ENCODE measurements around the gene CHFR.
"Not testable (repeated sequence)": the region's sequence is repeated elsewhere in the genome, so short reads cannot be mapped to it uniquely, and the experiment has no call there.

Gene CHFR

DNA sequence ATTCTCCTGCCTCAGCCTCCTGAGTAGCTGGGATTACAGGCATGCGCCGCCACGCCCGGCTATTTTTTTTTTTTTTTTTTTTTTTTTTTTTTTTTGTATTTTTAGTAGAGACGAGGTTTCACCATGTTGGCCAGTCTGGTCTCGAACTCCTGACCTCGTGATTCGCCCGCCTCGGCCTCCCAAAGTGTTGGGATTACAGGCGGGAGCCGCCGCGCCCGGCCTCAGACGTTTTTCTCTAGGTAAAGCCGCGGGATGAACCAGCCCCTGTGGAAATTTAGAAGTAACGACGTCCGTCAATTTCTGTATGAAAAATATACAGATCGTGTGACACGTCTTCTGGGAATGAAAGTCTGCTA lies 20.4 kb upstream of the CHFR start:
- Mint-ChIP-seq H3K36me3 (peaks cover 11 to 18% of the 10 kb centered on the region in 2 donors), H3K9me3 (peaks cover 8 to 12% of the 10 kb centered on the region in 2 donors), H3K4me1 (peaks cover 3 to 16% of the 10 kb centered on the region in 2 donors), H3K4me3 (peak overlapping the region; percentile 86 to 92), H3K27ac (peak overlapping the region; percentile 91), H3K27me3 (peaks cover 11 to 25% of the 10 kb centered on the region in 2 donors)
- DNase-seq; ATAC-seq (replicated peaks): not testable (repeated sequence)

DNA sequence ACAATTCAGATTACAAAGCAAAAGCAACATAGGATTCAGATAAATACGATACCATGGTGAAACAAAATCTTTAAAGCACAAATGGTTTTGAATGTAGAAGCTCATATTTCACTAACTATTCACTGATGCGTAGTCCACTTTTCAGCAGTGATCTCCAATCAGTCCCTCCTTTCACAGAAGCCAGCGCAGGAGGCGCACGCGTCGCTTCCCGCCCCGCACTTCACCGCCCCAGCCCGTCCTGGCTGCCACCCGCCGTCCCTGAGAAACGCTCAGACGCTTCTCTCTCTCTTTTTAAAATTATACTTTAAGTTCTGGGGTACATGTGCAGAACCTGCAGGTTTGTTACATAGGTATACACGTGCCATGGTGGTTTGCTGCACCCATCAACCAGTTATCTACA lies 19.8 kb upstream of the CHFR start:
- no peak for ATAC-seq (replicated peaks)
- H3K4me1 Mint-ChIP-seq, result peaks cover 3 to 16% of the 10 kb centered on the region in 2 donors
- peaks cover 11 to 25% of the 10 kb centered on the region in 2 donors for H3K27me3 Mint-ChIP-seq
- peaks cover 9 to 15% of the 10 kb centered on the region in 2 donors for H3K36me3 Mint-ChIP-seq
- peaks cover 8 to 10% of the 10 kb centered on the region in 2 donors for H3K9me3 Mint-ChIP-seq
- no peak overlapping the region for H3K4me3 Mint-ChIP-seq
- no peak overlapping the region for H3K27ac Mint-ChIP-seq
- no peak for DNase-seq

DNA sequence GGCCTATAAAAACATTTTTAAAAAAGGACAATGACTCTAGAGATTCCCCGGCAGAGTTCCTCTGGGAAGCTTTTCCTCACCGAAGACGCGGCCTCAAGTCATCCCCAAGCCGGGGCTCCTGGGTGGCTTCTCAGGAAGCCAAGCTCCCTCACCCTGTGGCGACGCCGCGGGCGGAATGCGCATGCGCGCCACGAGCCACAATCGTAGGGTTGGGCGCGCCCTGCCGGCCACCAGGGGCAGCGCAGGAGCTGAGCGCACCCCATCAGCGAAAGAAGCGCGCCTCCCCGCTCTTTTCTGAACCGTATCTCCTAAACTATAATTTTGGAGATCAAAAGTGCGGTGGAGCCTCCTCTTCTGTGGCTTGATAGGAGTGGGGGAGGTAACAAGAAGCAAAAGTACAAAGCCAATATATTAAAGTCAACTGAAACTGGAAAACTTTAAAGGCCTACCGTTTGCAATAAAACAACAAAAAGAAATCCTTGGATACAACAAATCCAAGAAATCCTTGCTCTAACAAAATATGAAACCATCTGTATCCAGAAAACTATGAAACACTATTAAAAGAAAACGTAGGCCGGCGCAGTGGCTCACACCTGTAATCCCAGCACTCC lies 17.4 kb upstream of the CHFR start:
- Mint-ChIP-seq H3K27ac (peak overlapping the region; percentile 89), H3K4me1 (peaks cover 3 to 16% of the 10 kb centered on the region in 2 donors), H3K27me3 (peaks cover 11 to 25% of the 10 kb centered on the region in 2 donors), H3K9me3 (peaks cover 0 to 5% of the 10 kb centered on the region in 2 donors), H3K4me3 (peak overlapping the region; percentile 61 to 71), H3K36me3 (peaks cover 2 to 6% of the 10 kb centered on the region in 2 donors)
- DNase-seq (peak; percentile 78), ATAC-seq (replicated peaks) (peak; percentile 8 to 12)

DNA sequence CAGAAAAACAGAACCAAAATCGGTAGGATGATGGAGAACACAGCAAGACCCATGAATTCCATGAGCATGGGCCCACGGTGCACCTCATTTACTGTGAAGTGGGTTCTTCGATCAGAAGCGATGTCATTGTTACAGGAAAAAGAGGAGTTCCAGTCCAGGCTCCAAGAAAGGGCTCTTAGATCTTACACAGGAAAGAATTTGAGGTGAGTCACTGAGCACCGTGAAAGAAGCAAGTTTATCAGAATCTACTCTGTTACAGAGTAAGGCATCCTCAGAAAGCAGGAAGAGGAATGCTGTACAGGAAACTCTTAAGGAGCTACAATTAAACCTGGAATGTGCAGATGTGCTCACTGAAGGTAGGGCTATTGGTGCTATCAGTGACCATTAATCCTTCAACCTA lies 11.6 kb upstream of the CHFR start:
- no peak for ATAC-seq (replicated peaks)
- no peak overlapping the region for H3K4me3 Mint-ChIP-seq
- no peaks in the 10 kb centered on the region for H3K4me1 Mint-ChIP-seq
- DNase-seq, result no peak
- no peak overlapping the region for H3K27ac Mint-ChIP-seq
- H3K36me3 Mint-ChIP-seq, result peaks cover 0 to 3% of the 10 kb centered on the region in 2 donors
- H3K9me3 Mint-ChIP-seq, result no peaks in the 10 kb centered on the region
- no peaks in the 10 kb centered on the region for H3K27me3 Mint-ChIP-seq

DNA sequence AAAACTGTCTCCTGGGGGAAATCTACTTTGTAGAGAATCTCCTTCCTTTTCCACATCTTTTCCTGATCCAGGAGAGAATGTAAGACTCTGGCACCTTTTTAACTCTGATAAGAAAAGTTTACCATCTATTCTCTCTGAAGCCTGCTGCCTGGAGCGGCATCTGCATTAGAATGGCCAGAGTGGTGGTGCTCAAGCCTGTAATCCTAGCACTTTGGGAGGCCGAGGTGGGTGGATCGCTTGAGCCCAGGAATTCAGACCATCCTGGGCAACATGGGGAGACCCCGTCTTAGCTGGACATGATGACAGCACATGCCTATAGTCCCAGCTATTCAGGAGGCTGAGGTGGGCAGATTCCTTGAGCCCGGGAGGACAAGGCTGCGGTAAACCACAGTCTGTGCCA lies 1.4 kb upstream of the CHFR start:
- Mint-ChIP-seq H3K36me3 (peaks cover 32 to 38% of the 10 kb centered on the region in 2 donors), H3K4me1 (peaks cover 12 to 17% of the 10 kb centered on the region in 2 donors), H3K4me3 (peak overlapping the region; percentile 31 to 69), H3K9me3 (peaks cover 6 to 11% of the 10 kb centered on the region in 2 donors), H3K27ac (peak overlapping the region; percentile 75), H3K27me3 (peaks cover 0 to 7% of the 10 kb centered on the region in 2 donors)
- ATAC-seq (replicated peaks) (no peak), DNase-seq (no peak)

DNA sequence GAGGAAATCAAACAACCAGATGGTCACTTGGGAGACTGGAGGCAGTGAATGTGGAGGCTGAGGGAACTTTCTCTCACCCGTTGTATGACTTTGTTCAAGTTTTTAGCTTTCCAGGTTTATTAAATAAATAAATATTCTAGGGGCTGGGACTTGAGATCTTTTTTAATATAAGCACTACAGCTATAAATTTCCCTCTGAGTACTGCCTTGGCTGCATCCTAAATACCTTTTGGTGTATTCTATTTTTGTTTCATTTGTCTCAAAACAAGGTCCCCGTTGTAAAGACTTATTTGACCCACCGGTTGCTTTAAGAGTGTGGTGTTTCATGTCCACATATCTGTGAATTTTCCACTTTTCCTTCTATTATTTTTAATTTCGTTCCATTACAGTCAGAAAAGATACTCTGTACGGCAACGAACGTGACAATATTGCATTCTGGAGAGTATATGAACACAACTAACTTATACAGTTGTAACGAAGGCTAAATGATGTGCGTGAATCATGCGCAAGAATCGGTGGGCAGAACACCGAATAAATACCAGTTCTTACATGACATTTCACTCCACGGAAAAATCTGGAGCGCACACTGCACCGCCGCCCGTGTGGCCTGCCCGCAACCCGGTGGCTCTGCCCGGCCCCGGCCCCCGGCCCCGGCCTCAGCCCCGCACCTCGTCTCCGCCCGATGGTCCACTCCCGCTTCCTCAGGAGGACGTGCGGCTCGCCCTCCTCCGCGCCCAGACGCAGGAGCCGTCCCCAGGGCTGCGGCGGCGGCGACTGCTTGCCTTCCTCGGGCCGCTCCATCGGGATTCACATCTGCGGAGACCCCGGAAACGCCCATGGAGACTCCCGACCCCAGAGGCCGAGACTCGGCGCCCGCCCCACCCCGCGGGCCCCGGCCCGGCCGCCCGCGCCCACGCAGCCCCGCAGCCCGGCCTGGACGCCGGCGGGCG lies 602 bp downstream of the CHFR start:
- peak; percentile 17 to 24 for ATAC-seq (replicated peaks)
- Mint-ChIP-seq H3K9me3 (peaks cover 6 to 11% of the 10 kb centered on the region in 2 donors), H3K36me3 (peaks cover 35 to 54% of the 10 kb centered on the region in 2 donors), H3K27me3 (peaks cover 0 to 7% of the 10 kb centered on the region in 2 donors), H3K27ac (peak overlapping the region; percentile 100), H3K4me3 (peak overlapping the region; percentile 98 to 100), H3K4me1 (peaks cover 15 to 29% of the 10 kb centered on the region in 2 donors)
- no peak for DNase-seq

DNA sequence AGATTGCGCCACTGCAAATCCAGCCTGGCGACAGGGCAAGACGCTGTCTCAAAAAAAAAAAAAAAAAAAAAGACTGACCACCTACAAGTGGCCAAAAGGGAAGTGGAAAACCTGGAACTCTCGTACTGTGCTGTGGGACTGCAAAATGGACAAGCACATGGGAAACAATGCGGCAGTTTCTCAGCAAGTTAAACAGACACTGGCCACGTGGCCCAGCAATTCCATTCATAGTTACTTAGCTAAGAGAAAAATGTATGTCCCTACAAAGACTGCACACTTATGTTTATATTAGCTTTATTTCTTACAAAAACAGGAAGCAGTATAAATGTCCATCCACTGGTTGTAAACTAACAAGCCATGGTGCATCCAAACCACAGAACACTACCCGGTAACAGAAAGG lies 5.6 kb downstream of the CHFR start:
- H3K4me3 Mint-ChIP-seq, result no peak overlapping the region
- peaks cover 34 to 47% of the 10 kb centered on the region in 2 donors for H3K36me3 Mint-ChIP-seq
- DNase-seq (no peak), ATAC-seq (replicated peaks) (no peak)
- H3K9me3 Mint-ChIP-seq, result no peaks in the 10 kb centered on the region
- no peaks in the 10 kb centered on the region for H3K27me3 Mint-ChIP-seq
- H3K4me1 Mint-ChIP-seq, result peaks cover 8 to 35% of the 10 kb centered on the region in 2 donors
- H3K27ac Mint-ChIP-seq, result no peak overlapping the region

DNA sequence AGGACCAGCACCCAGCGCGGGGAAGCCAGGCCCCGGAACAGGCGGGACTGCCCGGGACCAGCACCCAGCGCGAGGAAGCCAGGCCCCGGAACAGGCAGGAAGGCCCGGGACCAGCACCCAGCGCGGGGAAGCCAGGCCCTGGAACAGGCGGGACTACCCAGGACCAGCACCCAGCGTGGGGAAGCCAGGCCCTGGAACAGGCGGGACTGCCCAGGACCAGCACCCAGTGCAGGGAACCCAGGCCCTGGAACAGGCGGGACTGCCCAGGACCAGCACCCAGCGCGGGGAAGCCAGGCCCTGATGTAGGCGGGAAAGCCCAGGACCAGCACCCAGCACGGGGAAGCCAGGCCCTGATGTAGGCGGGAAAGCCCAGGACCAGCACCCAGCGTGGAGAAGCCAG lies 12.8 kb downstream of the CHFR start:
- H3K9me3 Mint-ChIP-seq; H3K4me3 Mint-ChIP-seq; DNase-seq; H3K27me3 Mint-ChIP-seq; H3K27ac Mint-ChIP-seq; ATAC-seq (replicated peaks); H3K4me1 Mint-ChIP-seq: not testable (repeated sequence)
- H3K36me3 Mint-ChIP-seq, result peaks cover 50 to 51% of the 10 kb centered on the region in 2 donors

DNA sequence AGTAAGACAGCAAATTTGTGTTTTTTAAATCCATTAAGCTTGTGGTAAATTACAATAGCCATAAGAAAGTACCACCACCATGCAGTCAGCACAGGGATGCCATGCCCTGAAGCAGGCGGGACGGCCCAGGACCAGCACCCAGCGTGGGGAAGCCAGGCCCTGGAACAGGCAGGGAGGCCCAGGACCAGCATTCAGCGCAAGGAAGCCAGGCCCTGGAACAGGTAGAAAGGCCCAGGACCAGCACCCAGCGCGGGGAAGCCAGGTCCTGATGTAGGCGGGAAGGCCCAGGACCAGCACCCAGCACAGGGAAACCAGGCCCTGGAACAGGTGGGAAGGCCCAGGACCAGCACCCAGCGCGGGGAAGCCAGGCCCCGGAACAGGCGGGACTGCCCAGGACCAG lies 13.2 kb downstream of the CHFR start:
- Mint-ChIP-seq H3K27me3 (no peaks in the 10 kb centered on the region), H3K4me1 (no peaks in the 10 kb centered on the region), H3K9me3 (no peaks in the 10 kb centered on the region), H3K4me3 (no peak overlapping the region), H3K36me3 (peaks cover 47 to 56% of the 10 kb centered on the region in 2 donors), H3K27ac (no peak overlapping the region)
- ATAC-seq (replicated peaks), result no peak
- no peak for DNase-seq

DNA sequence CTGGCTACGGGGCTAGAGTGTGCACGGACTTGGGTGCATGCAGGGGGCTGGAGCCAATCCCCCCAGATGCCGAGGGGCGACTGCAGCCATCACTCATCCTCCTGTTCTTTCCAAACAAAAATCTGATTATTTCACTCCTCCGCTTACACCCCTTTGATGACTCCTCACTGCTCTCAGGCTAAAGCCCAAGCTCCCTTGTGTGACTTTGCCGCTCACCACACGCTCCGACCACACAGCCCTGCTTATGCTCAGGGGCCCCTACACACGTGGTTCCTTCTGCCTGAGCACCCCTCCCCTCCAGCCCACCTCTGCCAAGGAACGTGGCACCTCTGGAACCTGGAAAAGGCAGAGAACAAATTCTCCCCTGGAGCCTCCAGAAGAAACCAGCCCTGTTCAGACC lies 13.7 kb downstream of the CHFR start:
- ATAC-seq (replicated peaks) (no peak), DNase-seq (no peak)
- no peaks in the 10 kb centered on the region for H3K4me1 Mint-ChIP-seq
- H3K27ac Mint-ChIP-seq, result no peak overlapping the region
- no peaks in the 10 kb centered on the region for H3K27me3 Mint-ChIP-seq
- H3K36me3 Mint-ChIP-seq, result peaks cover 45 to 57% of the 10 kb centered on the region in 2 donors
- H3K4me3 Mint-ChIP-seq, result no peak overlapping the region
- no peaks in the 10 kb centered on the region for H3K9me3 Mint-ChIP-seq

DNA sequence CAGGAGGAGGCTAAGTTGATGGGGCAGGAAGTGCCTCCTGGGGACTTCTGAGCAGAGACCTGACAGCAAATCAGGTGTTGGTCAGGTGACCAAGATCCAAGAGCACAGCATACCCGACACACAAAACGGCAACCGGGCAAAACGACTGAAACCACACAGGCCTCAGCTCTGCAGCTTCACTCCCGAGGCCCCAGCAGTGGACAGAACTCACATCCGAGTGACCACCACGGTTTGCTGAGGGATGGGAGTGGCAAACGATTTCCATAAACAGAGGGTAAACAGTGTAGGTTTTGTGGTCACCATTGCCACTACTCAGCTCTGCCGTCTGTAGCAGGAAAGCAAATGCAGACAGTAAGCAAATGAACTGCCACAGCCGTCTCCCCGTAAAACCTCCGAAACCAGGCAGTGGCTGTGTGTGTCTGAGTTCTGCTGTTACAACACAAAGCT lies 14.4 kb downstream of the CHFR start:
- DNase-seq, result no peak
- ATAC-seq (replicated peaks), result no peak
- Mint-ChIP-seq H3K4me3 (no peak overlapping the region), H3K9me3 (no peaks in the 10 kb centered on the region), H3K36me3 (peaks cover 48 to 61% of the 10 kb centered on the region in 2 donors), H3K27me3 (no peaks in the 10 kb centered on the region), H3K27ac (no peak overlapping the region), H3K4me1 (no peaks in the 10 kb centered on the region)

DNA sequence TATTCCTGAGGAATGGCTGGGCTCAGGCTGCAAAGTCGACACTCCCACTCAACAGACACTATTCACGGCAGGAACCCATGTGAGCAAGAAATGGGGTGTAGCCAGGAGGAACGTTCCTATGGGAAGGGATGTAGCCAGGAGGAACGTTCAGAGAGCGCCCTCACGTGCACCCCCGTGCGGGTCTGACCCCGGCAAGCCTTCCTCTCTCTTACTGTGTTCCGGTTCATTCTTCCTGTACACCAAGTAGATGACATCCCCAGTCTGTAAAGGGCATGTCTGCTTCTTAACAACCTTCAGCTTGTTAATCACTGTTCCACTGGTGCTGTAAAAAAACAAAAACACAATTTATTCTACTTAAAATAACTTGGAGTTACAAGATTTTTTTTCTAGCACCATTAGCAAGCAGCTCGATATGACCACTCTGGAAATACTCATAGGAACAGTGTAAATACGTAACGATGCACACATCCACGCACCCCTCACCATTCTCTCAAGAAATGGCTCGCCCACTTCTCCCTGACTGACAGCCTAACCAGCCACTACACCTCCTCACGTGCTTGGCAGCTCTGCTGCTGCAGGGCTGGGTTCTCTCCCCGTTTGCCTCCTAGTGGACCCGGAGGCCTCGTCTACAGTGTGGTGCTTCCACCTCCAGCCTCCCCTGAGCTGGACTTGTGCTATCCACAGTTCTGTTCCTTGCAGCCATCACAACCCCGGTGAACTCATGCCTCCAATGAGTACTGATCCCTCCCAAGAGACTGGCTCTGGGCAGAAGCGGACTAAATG lies 15.1 kb downstream of the CHFR start:
- DNase-seq (no peak), ATAC-seq (replicated peaks) (no peak)
- Mint-ChIP-seq H3K9me3 (no peaks in the 10 kb centered on the region), H3K4me3 (no peak overlapping the region), H3K27me3 (no peaks in the 10 kb centered on the region), H3K36me3 (peaks cover 47 to 60% of the 10 kb centered on the region in 2 donors), H3K27ac (no peak overlapping the region), H3K4me1 (no peaks in the 10 kb centered on the region)

DNA sequence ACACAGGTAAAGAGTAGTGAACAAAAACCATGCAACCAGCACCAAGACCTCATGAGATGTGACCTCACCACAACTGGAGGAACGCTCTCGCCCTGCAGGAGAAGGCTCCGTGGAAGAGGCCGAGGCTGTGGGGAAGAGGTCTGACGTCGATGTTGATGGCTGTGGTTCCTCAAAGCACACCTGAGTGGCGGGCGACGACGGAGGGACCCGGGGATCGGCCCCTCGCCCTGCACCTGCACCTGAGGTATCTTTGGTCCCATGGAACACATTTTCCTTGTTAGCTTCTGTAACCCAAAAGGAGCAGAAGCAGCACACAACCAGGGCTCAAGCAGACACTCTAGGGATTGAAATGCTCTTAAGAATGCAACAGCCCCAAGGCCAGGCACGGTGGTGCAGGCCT lies 17.9 kb downstream of the CHFR start:
- no peaks in the 10 kb centered on the region for H3K27me3 Mint-ChIP-seq
- H3K9me3 Mint-ChIP-seq, result no peaks in the 10 kb centered on the region
- no peak overlapping the region for H3K27ac Mint-ChIP-seq
- H3K36me3 Mint-ChIP-seq, result peaks cover 48 to 60% of the 10 kb centered on the region in 2 donors
- ATAC-seq (replicated peaks) (no peak), DNase-seq (no peak)
- H3K4me3 Mint-ChIP-seq, result no peak overlapping the region
- H3K4me1 Mint-ChIP-seq, result peaks cover 0 to 2% of the 10 kb centered on the region in 2 donors

DNA sequence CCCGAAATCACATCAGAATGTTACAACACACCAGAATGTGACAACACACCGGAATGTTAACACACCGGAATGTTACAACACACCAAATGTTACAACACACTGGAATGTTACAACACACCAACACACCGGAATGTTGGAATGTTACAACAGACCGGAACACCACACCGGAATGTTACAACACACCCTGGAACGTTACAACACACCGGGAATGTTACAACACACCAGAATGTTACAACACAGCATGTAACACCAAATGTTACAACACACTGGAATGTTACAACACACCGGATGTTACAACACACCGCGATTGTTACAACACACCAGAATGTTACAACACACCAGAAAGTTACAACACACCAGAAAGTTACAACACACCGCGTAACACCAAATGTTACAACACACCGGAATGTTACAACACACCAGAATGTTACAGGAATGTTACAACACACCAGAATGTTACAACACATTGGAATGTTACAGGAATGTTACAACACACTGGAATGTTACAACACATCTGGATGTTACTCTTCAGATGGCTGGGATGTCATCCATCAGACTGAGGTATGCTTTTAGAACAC lies 21.1 kb downstream of the CHFR start:
- H3K36me3 Mint-ChIP-seq, result peaks cover 38 to 52% of the 10 kb centered on the region in 2 donors
- H3K9me3 Mint-ChIP-seq, result no peaks in the 10 kb centered on the region
- ATAC-seq (replicated peaks) (no peak), DNase-seq (no peak)
- no peak overlapping the region for H3K4me3 Mint-ChIP-seq
- H3K4me1 Mint-ChIP-seq, result peaks cover 0 to 2% of the 10 kb centered on the region in 2 donors
- H3K27me3 Mint-ChIP-seq, result no peaks in the 10 kb centered on the region
- no peak overlapping the region for H3K27ac Mint-ChIP-seq

Measured in stimulated activated naive B cell treated with anti-CD40 and anti-IgM and Interleukin-4, amounts not matched to agents 10 μg/mL and 1 μg/mL and 100 μg/mL, for 72 hours (primary cell).